ENCODE results near the gene STMN3.
A peak's percentile ranks its signal among the peaks of the same experiment; 100 is the strongest.
"Not testable (repeated sequence)": the region's sequence is repeated elsewhere in the genome, so short reads cannot be mapped to it uniquely, and the experiment has no call there.

STMN3 gene

DNA sequence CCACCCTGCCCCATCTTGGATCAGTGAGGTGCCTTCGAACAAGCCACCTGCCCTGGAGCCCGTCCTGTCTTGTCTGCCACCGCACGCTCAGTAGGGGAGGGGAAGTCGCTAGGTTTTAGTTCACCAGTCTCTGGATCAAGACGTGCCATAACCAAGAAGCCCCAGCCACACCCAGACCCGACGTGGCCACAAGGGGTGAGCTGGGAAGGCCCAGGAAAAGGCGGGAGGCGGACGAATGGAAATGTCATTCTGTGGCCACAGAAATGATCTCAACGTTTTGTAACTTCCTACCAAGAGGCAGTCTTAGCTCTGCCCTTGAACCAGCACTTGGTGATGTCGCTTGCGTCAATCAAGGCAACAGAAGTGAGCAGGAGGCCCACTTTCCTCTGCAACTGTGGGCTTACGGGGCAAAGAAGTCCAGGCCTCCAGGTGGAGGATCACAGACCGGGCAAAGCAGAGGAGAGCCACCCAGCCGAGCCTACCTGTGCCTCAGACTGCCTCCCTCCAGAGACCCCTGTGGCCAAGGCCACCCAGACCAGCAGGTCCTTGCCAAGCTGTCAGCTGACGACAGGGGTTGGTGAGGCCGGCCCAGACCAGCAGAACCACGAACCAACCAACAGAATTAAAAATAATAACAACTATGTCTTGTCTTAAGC, 40.8 kb downstream of the STMN3 start:
- no peak for DNase-seq (ENCODE audit: low spot score)

DNA sequence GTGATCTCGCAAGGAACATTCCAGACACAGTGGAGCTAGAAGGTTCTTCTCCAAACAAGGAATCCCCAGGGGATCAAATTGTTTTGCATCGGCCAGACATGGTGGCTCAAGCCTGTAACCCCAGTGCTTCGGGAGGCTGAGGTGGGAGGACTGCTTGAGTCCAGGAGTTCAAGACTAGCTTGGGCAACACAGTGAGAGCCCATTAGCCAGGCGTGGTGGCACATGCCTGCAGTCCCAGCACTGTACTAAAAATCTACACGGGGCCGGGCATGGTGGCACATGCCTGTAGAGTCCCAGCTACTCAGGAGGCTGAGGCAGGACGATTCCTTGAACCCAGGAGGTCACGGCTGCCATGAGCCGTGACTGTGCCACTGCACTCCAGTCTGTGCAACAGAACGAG, 41.6 kb downstream of the STMN3 start:
- no peak for DNase-seq (ENCODE audit: low spot score)

DNA sequence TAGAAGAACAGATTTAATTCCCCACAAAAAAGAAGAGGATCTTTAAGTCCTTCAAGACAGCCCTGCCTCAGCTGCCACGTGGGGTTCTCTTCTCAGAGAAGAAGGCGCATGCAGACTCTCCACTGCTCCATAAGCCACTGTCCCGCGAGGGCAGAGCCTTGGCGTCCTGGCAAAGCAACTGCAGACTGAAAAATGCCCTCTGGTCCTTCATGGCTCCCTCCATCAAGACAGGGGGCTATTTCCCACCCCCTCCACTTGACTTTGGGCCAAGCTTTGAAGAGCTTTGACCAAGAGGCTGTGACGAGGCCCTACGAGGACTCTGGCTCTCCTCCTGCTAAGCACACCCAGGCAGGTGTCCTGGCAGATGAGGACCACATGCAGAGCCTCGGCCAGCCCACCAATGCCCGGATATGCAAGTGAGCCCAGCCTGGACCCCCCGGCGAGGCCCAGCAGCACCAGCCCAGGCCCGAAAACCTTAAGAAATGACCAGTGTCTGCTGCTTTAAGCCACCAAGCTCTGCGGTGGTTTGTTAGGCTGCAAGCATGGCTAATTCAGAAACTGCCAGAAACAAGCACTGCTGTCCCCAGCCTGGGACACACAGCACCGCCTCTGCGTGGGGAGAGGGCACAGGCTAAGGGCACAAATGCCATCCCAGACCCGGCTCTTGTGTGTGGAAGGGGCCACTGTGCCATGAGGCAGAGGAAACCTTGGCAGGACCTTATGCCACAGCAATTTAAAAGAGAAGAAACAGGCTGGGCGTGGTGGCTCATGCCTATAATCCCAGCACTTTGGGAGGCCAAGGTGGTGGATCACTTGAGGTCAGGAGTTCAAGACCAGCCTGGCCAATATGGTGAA, 42.4 kb downstream of the STMN3 start:
- no peak for DNase-seq (ENCODE audit: low spot score)

DNA sequence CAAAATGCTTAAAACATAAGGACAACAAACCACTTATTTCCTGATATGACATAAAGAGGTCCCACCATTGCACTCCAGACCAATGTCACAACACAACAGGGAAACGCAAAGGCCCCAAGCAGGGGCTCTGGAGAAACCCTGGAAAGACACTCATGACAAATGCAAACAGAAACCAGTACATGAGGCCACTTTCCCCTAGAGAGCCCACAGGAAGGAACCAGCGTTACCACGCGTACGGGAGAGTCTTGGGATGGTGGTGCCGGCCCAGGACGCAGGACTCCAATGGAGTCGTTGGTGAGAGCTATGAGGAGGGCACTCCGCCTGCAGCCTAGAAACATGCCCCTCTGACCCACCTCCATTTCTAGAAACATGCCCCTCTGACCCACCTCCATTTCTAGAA, 46.5 kb downstream of the STMN3 start:
- DNase-seq (ENCODE audit: low spot score), result no peak

DNA sequence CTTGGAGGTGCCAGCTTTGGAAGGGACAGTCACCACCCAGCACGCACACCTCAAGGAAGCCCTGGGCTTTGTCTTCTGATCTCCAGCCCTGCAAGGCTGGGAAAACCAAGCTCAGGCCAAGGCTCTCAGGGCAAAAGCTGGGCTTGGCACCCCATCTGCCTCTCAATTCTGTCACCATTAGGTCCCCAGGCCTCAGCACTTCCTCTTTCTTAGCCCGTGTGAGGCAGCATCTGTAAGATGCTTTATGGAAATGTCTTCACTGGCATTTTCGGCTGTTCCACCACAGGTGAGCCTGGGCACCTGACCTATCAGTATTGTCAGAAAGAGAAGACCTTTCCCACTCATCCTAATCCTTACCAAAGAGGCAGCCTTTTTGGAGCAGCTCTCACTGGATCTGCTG, 50.9 kb downstream of the STMN3 start:
- DNase-seq (ENCODE audit: low spot score), result no peak

DNA sequence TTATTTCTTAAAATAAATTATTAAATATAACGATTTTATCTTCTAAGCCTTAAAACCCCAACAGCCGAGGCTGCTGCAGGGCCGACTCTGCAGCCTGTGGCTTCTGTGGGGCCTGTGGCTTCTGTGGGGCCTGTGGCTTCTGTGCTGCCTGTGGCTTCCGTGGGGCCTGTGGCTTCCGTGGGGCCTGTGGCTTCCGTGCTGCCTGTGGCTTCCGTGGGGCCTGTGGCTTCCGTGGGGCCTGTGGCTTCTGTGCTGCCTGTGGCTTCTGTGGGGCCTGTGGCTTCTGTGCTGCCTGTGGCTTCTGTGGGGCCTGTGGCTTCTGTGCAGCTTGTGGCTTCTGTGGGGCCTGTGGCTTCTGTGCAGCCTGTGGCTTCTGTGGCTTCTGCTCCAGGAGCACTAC, 51.5 kb downstream of the STMN3 start:
- not testable (repeated sequence) for DNase-seq (ENCODE audit: low spot score)

DNA sequence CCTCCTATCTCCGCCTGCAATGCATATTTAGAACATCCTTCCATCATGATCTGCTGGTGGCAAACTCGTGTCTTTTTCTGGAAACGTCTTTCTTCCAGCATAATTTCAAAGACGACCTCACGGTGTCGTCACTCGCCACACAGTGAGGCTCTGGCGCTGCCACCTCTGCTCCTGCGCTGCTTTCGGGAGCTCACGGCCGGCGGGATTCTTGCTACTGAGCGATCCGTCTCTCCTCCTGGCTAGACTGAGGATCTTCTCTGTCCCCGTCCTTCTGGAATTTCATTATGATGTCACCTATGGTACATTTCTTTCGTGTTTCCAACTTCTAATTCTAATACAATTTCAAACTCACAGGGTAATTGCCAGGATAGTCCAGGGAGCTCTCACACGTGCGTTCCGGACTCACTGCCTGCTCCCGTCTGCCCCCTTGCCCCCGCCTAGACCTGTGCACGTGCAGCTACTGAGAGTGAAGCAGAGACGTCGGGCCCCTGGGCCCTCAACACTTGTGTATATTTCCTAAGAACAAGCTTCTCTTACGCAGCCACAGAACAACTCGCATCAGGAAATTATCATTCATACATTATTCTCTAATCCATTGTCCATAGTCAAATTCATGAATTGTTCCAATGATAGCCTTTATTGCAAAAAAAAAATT, 53.7 kb downstream of the STMN3 start:
- no peak for DNase-seq (ENCODE audit: low spot score)

DNA sequence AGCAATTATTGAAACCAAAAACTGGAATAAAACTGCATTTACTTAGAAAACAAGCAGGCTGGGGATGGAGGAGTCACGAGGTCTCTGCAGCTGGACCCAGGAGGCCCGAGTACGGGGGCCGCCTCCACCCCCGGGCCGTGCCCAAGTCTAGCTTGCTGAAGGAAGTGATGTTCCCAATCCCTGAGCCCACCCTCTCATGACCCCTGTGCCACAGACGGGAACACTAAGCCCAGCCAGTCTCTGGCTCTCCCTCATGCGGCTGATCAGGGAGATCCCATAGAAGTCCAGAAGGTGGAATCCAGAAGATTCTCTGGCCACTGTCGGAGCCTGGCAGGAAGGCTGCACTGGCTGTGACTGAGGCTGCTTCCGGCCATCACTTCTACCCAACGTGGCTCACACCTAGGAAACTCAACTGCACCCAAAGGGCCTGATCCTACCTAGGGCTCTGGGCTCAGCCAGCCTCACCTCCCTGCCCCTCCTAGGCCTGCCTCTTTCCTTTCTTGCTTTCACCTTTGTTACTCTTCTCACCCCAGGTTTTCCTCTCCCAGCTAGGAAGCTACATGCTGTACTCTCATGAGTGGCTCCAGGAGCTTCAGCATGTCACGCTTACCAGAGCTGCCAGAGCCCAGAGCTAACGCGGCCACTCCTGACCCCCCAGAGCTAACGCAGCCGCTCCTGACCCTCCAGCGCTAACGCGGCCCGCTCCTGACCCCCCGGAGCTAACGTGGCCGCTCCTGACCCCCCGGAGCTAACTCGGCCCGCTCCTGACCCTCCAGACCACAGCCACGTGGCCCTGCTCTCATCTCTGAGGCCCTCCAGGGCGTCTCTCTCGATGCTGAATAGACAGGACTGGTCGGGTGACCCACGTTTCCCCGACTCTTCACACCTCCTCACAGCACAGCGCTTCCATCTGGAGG, 54.5 kb downstream of the STMN3 start:
- no peak for DNase-seq (ENCODE audit: low spot score)

DNA sequence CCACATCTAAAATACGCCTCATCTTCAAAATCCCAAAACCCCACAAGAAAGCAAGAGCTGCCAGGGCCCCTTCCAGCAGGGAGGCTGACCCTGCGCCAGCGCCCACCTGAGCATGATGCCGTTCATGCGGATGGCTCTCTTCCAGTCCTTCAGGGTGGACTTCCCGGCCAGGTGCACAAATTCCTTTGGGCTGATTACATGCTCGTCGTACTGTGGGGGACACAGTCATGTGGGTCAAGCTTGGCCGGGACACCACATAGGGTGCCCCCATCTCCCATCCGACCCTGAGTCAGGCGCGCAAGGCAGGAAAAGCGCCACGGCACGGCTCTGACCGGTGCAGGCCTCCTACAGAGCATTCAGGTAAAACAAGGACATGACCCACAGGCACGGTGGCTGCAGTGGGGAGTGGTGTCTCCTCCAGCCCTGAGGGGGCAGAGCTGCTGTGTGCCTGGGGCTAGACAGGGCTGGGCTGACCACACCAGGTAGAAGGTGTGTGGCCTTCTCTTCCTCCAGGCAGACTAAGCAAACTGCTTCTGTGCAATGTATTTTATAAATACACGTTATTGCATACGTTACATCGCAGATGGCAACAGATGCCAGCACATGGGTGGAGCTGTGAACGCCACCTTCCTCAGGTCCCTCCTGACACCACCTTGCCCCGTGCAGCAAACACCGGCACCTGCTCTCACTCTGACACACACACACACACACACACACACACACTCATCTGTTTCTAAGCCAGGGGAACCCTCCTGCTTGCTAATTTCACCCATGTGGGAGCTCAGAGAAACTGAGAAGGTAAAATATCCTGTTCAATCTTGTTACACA, 55.4 kb downstream of the STMN3 start:
- no peak for DNase-seq (ENCODE audit: low spot score)

DNA sequence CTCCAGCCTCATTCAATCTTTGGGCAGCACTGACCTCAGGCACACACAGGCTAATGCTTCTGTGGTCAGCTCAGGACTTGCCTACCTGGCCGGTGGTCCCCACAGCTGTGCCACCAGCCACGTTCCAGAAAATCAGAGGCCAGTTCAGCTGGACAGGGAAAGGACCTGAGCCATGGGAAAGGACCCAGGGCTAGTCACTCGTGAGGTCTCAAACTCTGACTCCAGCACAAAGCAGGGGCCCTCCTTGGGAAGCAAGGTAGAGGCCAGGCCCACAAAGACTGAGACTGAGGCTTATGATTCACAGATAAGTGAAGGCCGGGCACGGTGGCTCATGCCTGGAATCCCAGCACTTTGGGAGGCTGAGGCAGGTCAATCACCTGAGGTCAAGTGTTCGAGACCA, 56.8 kb downstream of the STMN3 start:
- no peak for DNase-seq (ENCODE audit: low spot score)

DNA sequence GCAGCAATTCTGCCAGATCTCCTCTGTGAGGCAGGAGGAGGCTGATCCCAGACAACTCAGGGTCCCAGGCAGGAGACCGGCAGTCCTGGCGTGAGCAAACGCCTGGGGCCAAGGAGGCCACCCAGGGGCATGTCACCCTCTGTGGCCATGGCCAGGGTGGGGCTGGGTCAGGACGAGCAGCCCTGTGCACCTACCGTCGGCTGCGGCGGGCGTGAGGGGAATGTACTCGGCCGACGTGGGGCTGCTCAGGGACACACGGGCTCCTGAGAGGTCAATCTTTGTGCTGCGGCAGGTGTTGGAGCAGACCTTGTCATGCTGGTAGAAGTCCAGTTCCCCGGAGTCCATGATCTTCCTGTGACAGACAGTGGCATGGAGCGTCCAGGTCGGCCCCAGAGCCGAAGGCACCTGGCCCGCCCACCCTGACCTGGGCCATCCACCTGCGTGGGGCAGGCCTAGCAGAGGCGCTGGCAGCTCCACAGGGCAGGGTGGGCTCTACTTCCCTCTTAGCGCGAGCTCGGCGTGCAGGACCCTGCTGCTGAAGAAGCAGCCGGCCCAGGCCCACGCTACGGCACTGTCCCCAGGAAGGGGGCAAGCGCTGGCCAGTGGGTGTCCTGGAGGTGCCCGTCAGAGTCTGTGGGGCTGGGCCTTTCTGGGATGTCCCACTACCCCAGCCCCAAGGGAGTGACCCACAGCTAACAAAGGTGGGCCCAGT, 57.7 kb downstream of the STMN3 start:
- DNase-seq (ENCODE audit: low spot score), result no peak

DNA sequence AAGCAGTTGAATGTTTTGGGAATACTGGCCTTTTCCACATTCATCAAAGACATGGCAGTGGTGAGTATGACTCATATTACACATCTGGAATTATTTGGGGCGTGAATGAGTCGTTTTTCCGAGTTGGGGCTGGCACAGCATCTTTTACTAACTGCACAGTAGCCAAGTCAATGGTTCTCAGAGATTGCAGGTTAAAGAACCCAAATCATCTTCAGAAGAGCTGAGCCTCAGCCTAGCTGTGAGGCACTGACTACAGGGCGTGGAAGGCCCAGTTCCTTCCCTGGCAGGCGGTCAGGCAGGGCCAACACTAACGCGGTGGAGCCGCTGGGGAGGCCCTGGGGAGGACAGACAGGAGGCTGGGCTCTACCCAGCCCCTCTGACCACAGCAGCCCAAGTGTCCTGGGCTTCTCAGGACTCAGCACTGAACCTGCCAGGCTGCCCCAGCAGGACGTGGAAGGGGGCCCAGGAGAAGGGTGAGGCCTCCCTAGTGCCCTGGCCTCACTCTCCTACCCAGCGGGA, 59.1 kb downstream of the STMN3 start:
- DNase-seq (ENCODE audit: low spot score), result peak; percentile 86

DNA sequence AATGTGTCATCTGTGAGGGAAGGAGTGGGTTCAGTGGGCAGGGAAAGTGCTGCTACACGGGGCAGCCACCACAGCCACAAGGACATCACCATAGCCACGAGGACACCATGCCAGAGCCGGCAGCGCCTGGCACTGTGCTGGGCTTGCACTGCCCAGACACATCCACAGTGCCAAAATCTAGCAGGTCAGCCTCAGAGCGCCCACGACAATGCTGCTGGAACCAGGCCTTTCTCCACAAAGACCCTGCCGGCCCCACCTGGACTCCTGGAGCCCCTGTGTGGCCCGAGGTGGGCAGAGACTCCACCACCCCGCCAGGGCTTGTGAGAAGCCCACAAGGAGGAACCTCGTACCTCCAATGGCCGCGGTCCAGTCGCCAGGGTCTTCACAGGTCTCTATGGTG, 60.6 kb downstream of the STMN3 start:
- DNase-seq (ENCODE audit: low spot score), result no peak

DNA sequence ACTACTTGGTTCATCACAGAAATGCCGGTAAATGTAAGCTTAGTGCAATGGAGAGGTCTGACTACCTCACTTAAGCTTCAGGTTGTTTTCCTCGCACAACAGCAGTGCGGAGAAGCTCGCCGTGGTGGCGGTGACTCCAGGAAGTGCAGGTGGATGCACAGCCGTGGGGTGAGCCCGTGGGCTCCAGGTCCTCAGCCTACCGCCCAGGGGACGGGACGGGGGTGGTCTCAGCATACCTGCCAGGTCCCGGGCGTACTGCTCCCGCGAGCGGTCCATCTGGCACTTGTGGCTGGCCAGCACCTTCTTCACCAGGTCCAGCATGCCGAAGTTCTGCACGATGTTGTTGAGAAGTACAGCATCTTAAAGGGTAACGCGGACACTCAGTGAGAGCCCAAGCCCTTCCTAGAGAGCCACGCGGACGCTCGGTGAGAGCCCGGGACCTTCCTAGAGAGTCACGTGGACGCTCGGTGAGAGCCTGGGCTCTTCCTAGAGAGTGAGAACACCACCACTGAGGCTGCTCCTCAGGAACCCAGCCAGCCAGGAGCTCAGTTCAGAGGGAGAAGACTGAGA, 61.4 kb downstream of the STMN3 start:
- DNase-seq (ENCODE audit: low spot score), result no peak

DNA sequence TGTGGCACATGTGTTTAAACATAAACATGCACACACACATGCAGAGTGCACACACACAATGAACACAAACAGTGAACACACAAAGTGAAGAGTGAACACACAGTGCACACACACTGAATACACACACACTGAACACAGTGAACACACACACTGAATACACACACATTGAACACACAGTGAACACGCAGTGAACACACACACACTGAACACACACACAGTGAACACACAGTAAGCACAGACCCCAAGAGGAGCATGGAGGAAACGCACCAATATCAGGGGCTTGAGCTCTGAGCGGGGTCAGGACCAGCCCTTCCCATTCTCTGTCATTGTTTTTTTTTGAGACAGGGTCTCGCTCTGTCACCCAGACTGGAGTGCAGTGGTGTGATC, 62.1 kb downstream of the STMN3 start:
- no peak for DNase-seq (ENCODE audit: low spot score)

DNA sequence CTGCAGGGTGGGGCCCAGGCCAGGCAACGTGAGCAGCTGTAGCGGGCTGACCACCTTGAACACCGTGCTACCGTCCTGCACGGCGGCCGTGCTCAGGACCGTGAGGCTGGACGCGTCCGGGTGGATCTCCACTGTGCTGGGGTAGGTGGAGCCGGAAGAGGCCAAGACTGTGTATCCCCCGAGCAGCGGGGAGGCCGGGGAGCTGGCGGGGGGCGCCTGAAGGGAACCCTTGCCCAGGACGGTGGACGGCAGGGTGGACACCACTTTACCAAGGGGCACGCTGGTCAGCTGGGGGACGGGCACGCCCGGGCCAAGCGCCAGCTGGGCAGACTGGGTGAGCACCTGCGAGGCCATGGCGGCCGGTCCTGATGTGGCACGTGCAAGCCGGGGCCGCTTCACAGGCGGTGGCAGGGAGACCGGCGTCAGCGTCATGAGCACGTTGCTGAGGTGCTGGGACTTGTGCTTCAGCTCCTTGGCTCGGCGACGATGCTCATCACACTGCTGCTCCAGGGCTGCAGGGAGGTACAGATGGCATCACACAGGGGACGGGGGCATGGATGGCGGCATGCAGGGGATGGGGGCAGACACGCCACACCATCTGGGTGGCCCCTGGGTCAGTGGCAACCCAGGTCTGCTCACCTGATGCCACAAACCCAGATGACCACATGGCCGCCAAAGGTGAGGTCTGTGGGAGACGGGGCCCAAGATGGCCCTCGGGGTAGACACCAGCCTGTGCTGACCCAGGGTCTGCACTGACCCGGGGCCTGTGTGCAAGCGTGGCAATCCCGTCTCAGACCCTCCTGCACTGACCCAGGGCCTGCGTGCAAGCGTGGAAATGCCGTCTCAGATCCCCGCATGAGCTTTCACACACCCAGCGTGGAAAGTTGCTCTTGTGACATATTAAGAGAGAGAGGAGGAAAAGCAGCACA, 62.7 kb downstream of the STMN3 start:
- no peak for DNase-seq (ENCODE audit: low spot score)

Measured in AG08396 (cell line).